Posterior vena cava (tissue), 2 donors: ENCODE measurements around the gene DMKN. TPM values are rescaled to one million over a fixed set of nuclear protein-coding genes. Genes with fewer than 3 reads are reported as not detected.

ENCODE experiments used
- DNase-seq: peaks from one replicate; pipeline ENCODE4 v3.0.0-alpha.2; 2020; ENCODE audit warnings: low spot score
- intact Hi-C, 2 donors: fragments of 100-400 bp; cut with DNase I; formaldehyde crosslinking; loops; one replicate each; pipeline versions ENCODE4 v1.14.1 to v1.14.2; 2022 to 2023
- total RNA-seq, 2 donors: library from RNA; stranded (reverse); fragmentation: NEBNext Ultra II Directional; extraction: Animal tissue kit (Norgen Biotek cat#: 25700); gene quantifications; one replicate each; pipeline ENCODE4 v1.2.1, GENCODE V29; 2021
- donor health status: DM: yes; HTN: yes; CAD: no.
- donor health status: DM: yes; HTN: yes; CAD: no.

Gene DMKN
- total RNA-seq, 2 donors from 2014 or later: 2.1 to 2.2 TPM

- no peak for DNase-seq
- intact Hi-C loops: no loop called here
These were observed 37.8 kb upstream of the DMKN start for GRCh38 chr19:35551091-35551810.

GRCh38 chr19:35549879-35550523, 36.6 kb upstream of the DMKN start:
- intact Hi-C loops: no loop called here
- DNase-seq: no peak

DNA sequence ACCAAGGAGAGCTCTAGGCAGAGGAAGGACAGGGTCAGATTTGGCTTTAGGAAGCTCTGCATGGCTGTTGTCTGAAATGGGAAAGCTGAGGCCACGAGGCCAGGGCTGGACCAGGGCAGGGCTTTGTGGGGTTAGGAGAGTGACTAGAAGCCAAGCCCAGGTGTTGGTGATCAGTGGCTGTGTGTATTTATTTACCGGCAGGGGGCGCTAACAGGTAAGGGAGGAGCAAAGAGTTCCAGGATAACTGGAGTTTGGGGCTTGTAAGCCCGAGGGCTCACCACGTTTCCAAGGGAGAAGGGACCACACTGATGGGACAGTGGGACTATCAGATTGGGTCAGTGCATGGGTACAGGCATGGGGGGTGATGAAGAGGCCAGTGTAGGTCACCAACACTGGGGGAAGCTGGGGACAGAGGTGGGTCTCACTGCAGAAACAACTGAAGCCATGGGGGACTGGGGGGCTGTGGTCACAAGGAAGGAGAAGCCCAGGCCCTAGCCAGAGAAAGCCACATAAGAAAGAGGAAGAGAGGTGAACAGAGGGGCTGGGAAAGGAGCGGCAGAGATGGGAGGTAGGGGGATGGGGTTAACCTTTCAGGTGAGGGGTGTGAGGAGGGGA, 35.8 kb upstream of the DMKN start:
- intact Hi-C loops: no loop called here

GRCh38 chr19:35546532-35546931, 33.1 kb upstream of the DMKN start:
- DNase-seq: no peak
- intact Hi-C loops: no loop called here

More for the DNA sequence above, 35.8 kb upstream of the DMKN start:
- DNase-seq: no peak

GRCh38 chr19:35545855-35546381, 32.5 kb upstream of the DMKN start:
- no peak for DNase-seq
- intact Hi-C loops: no loop called here

DNA sequence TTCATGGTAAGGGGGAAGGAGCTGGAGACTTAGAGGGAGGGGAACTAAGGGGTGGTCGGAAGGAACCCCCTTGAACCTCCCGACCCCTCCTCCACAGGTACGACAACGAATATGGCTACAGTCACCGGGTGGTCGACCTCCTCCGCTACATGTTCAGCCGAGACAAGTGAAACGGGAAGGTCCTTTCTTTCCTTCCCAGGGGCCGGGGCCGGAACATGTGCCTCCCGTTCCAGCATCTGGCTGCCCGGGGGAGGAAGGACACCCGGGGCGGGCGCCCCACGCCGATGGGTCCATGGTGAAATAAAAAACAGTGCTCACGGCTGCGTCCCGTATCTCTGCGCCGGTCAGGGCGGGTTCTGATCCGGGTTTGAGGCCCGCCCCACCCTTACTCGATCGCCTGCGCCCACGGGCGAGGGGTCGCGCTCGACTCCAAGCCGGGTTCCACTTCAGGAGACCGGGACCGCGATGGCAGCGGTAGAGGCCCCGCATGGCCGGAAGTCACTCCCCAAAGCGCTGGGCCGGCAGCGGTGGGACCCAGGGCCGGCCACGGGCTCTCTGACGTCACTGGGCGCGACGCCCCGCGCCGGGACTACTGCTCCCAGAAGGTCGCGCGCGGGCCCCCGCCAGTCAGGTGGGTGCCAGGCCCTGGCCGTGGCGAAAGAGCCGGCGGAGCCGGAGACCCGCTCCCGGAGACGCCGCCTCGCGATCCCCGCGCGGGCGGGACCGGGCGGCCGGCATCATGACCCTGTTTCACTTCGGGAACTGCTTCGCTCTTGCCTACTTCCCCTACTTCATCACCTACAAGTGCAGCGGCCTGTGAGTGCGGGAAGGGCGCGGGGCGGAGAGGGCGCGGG, 31.8 kb upstream of the DMKN start, which contains the start of gene TMEM147:
Gene TMEM147, plus strand, starts transcription at position 626 of the 854 bp plus-strand sequence. Its CDS starts 114 bp downstream, at position 740.
- DNase-seq: peak; percentile 98
- intact Hi-C loops: no loop called here

- intact Hi-C loops: no loop called here
These were observed 30.8 kb upstream of the DMKN start for GRCh38 chr19:35544110-35544802.

GRCh38 chr19:35543280-35544109, 30.0 kb upstream of the DMKN start:
- intact Hi-C loops: no loop called here
- DNase-seq: no peak

More at GRCh38 chr19:35544110-35544802, 30.8 kb upstream of the DMKN start:
- DNase-seq: no peak

GRCh38 chr19:35542209-35542608, 28.8 kb upstream of the DMKN start:
- intact Hi-C loops: no loop called here
- no peak for DNase-seq

- intact Hi-C loops: no loop called here
- DNase-seq: no peak
These were observed 27.0 kb upstream of the DMKN start for GRCh38 chr19:35540356-35540927.

DNA sequence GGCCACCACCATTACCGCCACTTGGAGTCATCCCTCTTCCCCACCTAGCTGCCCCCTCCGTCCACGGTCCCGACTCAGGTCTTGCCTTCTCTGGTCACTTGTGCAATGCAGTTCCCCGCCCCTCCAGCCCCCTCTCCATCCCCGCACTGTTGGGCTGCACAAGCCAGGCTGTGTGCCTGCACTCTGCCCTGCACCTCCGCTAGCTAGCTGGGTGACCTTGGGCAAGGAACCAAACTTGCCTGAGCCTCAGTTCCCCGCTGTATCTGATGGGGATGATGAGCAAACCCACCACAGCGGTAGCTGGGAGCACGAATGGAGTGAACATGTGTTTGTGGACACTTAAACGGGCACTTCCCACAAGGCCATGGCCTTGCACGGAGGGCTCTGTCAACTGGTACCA, 26.4 kb upstream of the DMKN start:
- DNase-seq: no peak
- intact Hi-C loops: no loop called here

DNA sequence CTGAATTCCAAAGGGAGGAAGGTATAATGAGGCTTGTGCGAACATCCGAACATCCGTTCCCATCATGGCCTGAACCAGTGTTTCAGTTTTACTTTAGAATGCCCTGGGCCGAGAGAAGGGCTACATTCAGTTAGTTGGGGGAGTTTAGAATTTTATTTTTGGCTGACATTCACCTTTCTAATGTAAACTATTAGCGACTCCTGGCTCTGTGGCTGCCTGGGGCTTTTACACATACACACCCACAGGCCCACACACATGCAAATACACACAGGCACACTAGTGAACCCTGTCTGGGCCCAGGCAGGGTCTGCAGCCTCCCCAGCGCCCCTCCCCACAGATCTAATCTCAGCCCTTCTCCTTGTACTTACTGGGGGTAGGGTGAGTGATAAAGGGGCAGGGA, 25.9 kb upstream of the DMKN start:
- intact Hi-C loops: no loop called here
- no peak for DNase-seq

- DNase-seq: no peak
- intact Hi-C loops: no loop called here
These were observed 21.5 kb upstream of the DMKN start for GRCh38 chr19:35534803-35535480.

- intact Hi-C loops: no loop called here
- DNase-seq: no peak
These were observed 20.5 kb upstream of the DMKN start for GRCh38 chr19:35533822-35534392.

DNA sequence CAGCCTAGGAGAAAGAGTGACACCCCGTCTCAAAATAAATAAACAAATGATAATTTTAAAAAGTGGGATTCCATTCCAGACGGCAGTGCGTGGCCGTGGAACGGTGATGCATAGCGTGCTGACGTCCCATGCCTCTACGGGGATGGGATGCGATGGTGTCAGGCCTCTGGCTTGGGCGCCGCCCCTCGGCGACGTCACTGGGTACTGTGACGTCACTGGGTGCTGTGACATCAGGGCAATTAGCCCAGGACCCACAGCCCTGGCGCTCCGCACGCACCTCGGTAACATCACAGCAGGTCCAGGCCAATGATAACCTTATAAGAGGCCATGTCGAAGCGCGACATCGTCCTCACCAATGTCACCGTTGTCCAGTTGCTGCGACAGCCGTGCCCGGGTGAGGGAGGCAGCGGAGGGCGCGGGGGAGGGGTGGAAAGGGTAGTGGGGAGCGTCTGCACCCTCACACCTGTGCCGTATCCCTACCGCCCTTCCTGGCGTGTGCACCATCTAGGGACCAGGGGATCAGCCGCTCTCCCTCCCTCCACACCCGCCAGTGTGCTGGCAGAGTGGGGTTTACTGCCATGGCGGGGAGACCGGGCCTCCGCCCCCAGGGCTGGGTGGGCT, 19.9 kb upstream of the DMKN start, which contains the start of gene GAPDHS:
Gene GAPDHS, plus strand, starts transcription at position 256 of the 621 bp plus-strand sequence. Its CDS starts 72 bp downstream, at position 328.
- intact Hi-C loops: no loop called here
- DNase-seq: no peak

- intact Hi-C loops: no loop called here
- DNase-seq: no peak
These were observed 17.8 kb upstream of the DMKN start for GRCh38 chr19:35531291-35531690.
